ENCODE data around the gene GARRE1. TPM values are rescaled to one million over a fixed set of nuclear protein-coding genes. Genes with fewer than 3 reads are reported as not detected.

The GARRE1 gene
- polyA plus RNA-seq, 4 donors: 35.6 to 44.0 (median 41.8) TPM

DNA sequence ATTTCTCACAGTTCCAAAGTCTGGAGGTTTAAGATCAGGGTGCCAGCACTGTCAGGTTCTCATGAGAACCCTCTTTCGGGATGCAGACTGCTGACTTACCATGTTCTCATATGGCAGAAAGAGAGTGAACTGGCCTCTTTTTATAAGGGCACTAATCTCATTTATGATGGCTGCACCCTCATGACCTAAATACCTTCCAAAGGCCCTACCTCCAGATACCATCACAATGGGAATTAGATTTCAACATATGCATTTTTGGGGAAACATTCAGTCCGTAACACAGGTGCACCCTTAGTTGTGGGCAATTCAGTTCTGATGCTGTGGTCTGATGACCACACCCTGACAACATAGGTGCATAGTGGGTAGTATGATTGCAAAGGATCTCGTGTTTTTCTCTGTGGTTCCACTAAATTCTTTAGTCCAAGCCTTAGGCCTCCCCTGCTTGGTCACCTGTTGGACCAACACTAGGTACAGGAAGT is 33.3 kb downstream of the GARRE1 start:
- DNase-seq (ENCODE audit: low read depth in 4 of 4, low spot score in 3 of 4): no peak

DNA sequence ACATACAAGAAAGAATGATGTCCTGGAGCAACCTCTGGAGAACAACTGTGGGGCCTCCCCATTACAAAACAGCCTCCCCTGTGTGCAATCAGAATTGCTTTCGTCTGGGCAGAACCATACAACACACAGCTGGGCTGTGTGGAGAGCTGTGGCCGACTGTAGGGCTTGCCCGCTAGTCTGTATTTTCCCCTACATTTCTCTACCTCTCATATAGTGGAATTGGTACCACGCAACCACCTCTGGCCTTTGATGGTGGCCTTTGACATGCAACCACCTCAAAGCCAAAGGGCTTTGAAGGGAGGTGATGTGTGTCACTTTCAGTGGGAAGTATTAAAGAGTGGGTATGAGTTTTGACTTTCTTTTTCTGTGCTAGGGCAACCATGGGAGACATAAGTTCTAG is 34.0 kb downstream of the GARRE1 start:
- DNase-seq (ENCODE audit: low read depth in 4 of 4, low spot score in 3 of 4): no peak

DNA sequence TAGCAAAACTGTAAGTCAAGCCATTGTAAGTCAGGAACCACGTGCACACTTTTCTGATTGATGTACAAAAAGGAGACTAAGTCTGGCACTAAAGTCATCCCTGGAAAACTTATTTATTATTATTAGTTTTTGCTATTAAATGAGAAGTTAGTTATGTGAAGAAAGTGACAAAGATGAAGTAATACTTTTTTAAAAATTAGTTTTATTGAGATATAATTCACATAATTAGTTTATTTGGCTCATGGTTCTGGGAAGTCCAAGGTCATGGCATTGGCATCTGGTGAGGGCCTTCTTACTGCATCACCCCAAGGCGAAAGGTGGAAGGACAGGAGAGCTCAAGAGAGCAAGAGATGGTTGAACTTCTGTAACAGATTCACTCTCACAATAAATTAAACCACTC is 36.9 kb downstream of the GARRE1 start:
- no peak for DNase-seq (ENCODE audit: low read depth in 4 of 4, low spot score in 3 of 4)

DNA sequence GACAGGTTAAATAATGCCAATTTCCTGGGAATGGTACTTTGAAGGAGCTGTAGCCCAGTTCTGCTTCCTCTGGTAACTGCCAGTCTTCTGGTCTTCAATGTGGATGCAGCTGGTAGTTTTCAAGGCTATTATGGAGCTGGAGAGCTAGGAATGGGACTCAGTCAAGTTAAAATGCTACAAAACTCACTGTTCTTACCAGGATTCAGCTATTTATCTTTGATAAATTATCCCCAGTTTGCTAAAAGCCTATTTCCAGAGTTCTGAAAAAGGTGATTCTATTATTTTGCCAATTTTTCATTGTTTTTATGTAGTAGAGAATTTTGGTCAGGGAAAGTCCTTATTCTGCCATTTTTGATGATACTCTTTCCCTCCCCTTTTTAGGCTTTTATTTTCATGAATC is 40.7 kb downstream of the GARRE1 start:
- DNase-seq (ENCODE audit: low read depth in 4 of 4, low spot score in 3 of 4): no peak

DNA sequence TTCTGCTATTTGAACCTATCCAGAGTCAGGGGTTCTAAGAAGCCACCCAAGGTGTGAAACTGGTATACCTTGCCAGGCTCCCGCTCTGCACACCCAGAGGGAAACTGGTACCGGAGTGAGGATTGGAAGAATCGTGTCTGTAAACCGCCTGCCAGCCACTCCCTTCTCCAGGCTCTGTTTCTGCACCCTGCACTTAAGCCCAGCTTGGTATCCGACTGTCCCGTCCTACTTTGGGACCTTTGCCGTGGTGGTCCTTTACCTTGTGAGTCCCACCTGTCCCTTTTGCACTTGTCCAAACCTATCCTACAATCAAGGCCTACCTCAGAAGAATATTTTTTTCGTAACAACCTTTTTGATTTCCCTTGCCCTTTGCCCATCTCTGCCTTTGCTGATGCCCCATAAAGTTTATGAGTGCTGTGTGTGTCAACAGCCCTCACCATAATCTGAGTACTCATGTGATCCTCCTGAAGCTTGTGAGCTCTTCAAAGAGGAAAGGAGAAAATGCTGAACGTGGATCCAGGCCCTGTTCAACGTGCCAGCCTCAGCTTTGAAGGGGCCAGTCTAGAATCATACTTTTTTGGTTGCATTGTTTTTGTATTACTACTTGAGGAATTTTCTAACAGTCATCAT is 44.7 kb downstream of the GARRE1 start:
- DNase-seq (ENCODE audit: low read depth in 4 of 4, low spot score in 3 of 4): no peak

DNA sequence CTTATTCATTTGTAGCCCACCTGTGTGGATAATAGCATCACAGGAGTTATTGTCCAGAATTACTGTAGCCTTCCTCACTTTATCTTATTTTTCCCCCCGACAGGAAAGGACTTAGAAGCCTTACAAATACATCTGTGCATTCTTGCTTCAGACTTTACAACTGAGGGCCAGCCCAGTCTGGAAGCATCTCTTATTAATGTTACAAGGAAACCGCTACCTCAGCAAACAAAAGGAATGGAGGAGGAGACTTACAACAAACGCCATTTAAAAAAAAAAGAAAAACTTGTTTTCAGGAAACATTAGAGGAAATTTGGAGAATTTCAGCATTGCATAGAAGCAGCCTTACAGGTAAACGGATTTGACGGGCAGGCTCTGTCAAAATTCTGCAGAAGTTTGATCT is 45.2 kb downstream of the GARRE1 start:
- no peak for DNase-seq (ENCODE audit: low read depth in 4 of 4, low spot score in 3 of 4)

DNA sequence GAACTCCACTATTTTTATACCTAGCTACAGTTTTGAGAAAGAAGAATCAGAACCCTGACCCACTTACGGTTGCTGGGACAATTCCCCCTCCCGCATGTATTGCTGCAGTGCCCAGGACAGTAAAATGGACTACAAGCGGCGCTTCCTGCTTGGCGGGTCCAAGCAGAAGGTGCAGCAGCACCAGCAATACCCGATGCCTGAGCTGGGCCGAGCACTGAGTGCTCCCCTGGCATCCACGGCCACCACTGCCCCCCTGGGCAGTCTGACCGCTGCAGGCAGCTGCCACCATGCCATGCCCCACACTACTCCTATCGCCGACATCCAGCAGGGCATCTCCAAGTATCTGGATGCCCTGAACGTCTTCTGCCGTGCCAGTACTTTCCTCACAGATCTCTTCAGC is 46.0 kb downstream of the GARRE1 start:
- DNase-seq (ENCODE audit: low read depth in 4 of 4, low spot score in 3 of 4): no peak

DNA sequence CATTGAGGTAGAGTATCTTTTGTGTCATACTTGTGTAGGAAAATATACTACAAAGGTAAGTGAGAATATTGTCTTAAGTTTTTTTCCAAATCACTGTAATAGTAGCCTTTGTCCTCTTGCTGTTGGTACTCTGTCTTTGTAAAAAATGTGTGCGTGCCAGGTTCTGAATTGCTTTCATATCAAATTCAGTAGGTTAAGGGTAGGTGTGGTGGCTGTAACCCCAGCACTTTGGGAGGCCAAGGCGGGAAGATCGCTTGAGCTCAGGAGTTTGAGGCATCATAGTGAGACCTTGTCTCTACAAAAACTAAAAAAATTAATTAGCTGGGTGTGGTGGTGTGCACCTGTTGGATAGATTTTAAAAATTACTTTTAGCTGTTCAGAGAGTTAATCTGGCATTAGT is 46.6 kb downstream of the GARRE1 start:
- DNase-seq (ENCODE audit: low read depth in 4 of 4, low spot score in 3 of 4): no peak

Other genes with a start within 250 kb of the GARRE1 start
- gene LSM14A, start 82.0 kb upstream of the GARRE1 start, polyA plus RNA-seq (ENCODE audit: insufficient read length in 4 of 4): 100 to 1,000 TPM; 165 to 190 (median 185) TPM
- 100 to 1,000 TPM; 151 to 181 (median 165) TPM for gene GPI, start 110.6 kb downstream of the GARRE1 start, polyA plus RNA-seq (ENCODE audit: insufficient read length in 4 of 4)
- 10 to 100 TPM; 12.9 to 18.4 (median 15.3) TPM for gene PDCD2L, start 149.8 kb downstream of the GARRE1 start, polyA plus RNA-seq (ENCODE audit: insufficient read length in 4 of 4)
- gene UBA2, start 173.8 kb downstream of the GARRE1 start, polyA plus RNA-seq (ENCODE audit: insufficient read length in 4 of 4): 100 to 1,000 TPM; 162 to 168 (median 165) TPM
- 10 to 100 TPM; 33.0 to 40.3 (median 36.9) TPM for gene WTIP, start 227.2 kb downstream of the GARRE1 start, polyA plus RNA-seq (ENCODE audit: insufficient read length in 4 of 4)